Measurements from ENCODE around the gene LHFPL3.
"Not testable (repeated sequence)": the region's sequence is repeated elsewhere in the genome, so short reads cannot be mapped to it uniquely, and the experiment has no call there.

The LHFPL3 gene

DNA sequence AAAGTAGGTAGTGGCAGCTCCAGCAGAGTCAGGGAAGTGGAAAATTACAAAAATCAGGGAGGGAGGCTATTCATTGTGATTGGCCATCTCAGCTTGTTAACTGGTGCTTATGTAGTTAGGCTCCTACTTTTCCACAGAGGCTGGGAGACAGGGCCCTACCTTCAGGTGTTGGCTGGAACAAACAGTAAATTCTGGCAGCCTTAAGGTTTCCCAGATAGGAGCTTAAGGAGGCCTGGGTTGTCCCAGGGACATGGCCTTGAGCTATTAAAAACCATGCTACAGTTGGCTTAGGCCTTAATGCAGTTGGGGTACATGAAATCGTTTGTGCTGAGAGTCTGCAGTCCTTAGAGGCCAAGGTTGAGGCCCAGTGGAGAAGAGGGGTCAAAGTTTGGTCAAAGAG lies 324.5 kb downstream of the LHFPL3 start:
- intact Hi-C loops (cut with DNase I), result no loop called here
- DNase-seq, result no peak

DNA sequence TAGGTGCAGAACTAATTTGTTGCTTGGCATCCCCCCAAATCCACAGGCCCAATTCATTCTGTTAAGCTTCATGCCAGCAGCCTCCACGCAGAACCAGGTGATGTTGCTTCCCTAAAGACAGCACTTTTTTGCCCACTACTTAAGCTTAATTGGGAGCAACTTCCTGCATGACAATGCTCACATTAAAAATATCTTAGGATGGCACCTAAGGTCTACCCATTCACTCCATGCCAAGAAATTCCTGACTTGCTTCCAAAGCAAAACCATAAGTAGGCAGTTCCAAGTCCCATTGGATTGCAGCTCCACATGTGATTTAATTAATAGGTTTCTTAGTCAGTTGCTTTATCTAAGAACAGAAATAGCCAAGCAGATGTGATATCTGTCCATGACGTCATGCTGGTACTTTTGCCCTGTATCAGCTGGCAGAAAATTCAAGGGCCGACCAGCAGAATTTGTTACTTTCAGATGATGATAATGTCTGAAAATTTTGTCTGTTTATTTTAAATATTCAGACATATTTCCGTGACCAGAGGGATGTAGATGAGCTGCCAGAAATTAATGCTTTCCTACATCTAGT lies 325.5 kb downstream of the LHFPL3 start:
- DNase-seq, result no peak
- intact Hi-C loops (cut with DNase I), result no loop called here

DNA sequence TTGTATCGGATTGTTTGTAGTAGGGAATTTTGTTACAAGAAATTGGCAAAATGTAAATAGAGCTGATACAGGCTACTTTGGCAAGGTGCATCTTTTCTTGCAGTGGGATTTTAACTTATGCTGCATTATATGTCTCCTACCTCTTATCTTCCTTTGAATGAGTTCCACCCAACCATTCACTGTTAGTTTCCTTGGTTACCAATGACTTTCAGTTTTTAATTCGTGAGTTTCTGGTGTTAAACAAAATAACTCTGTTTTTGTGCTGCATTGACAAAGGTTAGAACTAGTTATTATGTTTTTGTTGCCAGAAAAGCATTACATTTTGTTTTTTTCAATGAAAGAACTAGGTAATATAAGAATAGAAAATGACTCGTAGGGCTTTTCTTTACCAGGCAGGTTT lies 327.2 kb downstream of the LHFPL3 start:
- DNase-seq, result no peak
- intact Hi-C loops (cut with DNase I), result no loop called here

DNA sequence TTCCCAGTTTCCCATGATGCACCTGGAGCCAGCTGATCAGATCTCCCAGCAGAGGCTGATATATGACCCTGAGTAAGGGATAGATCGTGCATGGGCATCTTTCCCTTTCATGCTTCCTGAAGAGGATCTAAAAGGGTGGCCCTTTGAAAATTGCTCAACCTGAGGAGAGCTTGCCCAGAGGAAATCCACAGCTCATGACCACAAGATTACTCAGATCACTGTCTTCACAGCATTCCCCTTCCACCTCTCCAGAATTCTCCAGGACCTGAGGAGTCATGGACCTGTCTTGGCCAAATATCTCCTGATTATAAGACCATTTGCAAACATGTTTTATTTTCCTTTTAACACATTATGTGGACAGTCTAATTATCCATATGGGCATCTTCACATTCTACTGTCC lies 328.1 kb downstream of the LHFPL3 start:
- intact Hi-C loops (cut with DNase I), result no loop called here
- DNase-seq, result no peak

DNA sequence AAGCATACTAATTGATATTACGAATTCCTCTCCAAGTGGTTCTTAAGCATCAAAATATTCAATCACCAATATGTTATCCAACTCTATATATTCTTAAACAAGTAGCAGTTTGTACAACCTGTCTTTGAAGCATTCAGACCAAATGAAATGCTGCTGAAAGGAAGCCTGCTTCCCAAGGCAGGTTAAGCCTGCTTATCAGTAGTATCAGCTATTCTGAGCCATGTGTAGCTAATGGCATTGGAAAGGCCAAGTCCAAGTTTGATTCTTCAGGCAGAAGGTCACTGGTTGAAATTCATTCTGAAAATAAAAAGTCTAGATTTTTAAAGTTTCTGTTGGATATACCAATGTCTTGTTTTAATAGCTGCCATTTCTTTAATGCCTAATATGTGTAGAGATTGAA lies 328.7 kb downstream of the LHFPL3 start:
- DNase-seq, result no peak
- intact Hi-C loops (cut with DNase I), result no loop called here

DNA sequence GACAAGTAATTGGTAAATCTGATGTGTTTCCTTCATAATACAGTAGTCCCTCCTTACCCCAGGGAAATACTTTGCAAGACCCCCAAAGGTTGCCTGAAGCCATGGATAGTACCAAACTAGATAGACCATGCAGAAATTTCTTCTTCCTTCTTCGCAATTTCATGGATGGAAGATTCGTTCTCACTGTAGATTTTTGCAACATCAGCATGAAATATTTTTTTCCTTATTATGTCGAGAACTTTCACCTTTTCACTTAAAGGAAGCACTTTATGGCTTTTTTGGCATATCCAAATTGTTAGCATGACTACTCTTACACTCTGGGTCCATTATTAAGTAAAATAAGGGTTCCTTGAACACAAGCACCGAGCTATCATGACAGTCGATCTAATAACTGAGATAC lies 333.2 kb downstream of the LHFPL3 start:
- intact Hi-C loops (cut with DNase I), result no loop called here
- DNase-seq, result no peak

DNA sequence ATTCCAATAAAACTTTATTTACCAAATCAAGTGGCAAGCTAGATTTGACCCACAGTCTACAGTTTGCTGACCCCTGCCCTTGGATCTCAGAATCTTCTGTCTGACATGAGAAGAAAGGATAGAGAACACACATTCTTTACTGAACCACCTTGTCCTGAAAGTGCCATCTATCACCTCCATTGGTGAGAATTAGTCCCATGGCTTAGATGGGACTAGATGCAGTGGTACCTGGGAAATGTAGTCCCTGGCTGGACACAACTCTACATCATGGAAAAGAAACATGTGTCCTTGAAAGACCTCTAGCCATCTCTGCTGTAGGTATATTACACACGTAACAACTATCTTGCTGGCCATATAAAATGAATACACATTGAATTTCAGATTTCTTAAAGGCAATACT lies 336.2 kb downstream of the LHFPL3 start:
- intact Hi-C loops (cut with DNase I), result no loop called here
- no peak for DNase-seq

DNA sequence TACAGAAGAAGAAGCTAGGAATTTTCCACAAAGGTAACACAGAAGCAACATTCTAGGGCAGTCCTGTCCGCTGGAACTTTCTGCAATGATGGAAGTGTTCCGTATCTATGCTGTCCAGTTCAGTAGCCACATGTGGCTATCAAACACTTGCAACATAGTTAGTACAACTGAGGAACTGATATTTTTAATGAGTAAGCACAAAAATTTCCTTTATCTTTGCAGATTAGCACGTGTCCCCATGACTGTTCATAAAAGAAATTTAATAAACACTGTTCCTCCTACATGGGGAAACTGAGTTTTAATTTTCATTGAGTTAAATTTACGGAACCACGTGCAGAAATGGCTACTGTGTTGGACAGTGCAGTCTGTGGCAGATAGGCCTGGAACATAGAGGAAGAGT lies 349.2 kb downstream of the LHFPL3 start:
- intact Hi-C loops (cut with DNase I), result no loop called here
- no peak for DNase-seq

DNA sequence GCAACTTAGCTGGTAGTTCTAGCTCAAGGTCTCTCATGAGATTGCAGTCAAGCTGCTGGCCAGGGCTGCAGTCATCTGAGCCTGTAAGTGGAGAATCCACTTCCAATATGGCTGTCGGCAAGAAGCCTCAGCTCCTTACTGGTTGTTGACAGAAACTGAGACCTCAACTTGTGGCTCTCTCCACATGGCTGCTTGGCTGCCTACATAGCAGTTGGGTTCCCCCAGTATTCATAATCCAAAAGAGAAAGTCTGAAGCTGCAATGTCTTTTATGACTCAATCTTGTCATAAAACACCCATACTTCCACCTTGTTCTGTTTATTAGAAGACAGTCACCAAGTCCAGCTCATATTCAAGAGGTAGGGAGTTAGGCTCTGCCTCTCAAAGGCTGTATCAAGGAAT lies 350.7 kb downstream of the LHFPL3 start:
- intact Hi-C loops (cut with DNase I), result no loop called here

DNA sequence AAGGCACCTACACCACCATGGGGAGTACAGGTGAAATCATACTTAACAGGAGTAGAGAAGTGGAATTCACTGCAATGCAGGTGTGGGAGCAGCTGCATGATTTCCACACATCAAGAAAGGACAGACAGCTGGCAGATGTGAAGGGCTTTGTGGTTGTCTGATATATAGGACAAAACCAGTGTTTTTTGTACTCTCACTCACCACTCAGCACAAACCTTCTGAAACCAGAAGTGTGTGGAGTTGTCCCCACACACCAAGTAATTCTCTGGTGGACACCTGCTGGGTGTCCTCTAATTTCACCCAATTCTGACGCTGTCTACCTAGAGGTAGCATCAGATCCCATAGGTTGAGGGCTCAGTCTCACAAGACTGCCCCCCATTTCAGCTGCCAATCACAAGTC lies 357.9 kb downstream of the LHFPL3 start:
- intact Hi-C loops (cut with DNase I), result no loop called here
- DNase-seq, result no peak

More for the DNA sequence above, 350.7 kb downstream of the LHFPL3 start:
- DNase-seq, result no peak

DNA sequence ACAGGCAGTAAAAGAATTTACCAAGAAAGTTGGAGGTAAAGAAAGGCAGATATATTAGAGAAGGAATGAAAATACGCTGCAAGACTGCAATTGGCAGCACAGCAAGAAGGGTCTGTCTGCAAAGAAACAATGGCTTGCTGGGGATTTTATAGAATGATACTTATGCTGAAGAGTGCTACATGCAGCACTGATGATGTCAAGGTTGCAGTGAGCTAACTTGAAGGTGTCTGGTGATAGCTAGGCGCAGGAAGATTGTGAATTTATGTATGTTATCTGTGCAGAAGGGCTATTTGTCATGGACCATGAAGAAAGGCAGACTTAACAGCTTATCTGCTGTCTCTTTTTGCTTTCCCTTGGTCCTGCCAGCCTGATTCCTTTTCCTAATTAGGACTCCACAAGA lies 366.3 kb downstream of the LHFPL3 start:
- intact Hi-C loops (cut with DNase I), result no loop called here
- no peak for DNase-seq

DNA sequence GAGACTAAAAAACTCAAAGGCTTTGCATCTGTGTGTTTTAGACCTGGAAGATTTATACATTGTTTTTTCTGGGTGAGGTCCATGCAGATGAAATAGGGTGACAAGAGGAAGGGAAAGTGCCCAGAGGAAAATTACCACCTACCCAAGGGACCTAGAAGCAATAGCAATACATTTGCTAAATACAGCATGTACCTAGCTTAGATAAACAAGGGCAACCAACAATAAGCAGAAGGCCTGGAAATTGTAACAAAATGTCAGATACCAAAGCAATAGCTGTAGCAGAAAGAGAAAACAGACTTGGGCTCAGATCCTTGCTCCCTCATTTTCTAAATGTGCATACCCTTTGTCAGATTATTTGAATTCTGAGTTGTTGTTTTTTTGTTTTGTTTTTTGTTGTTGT lies 367.2 kb downstream of the LHFPL3 start:
- DNase-seq, result no peak
- intact Hi-C loops (cut with DNase I), result no loop called here

DNA sequence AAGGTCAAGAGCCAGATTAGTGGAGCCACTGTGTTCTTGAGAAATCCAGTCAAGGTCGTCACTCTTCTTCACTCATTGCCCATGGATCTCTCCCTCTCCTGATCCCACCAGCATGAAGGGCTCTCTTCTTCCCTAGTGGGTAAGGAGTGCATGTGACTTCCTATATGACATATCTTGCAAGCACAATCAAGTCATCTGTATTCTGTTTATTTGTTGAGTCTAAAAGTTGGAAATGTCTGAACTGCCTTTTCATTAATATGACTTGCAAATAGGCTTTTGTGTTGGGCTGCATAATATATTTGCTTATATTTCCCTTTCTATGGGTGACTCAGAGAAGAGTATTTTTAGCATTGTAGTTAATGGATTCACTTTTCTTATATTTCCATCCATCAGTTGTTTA lies 371.9 kb downstream of the LHFPL3 start:
- intact Hi-C loops (cut with DNase I), result no loop called here
- DNase-seq, result no peak

DNA sequence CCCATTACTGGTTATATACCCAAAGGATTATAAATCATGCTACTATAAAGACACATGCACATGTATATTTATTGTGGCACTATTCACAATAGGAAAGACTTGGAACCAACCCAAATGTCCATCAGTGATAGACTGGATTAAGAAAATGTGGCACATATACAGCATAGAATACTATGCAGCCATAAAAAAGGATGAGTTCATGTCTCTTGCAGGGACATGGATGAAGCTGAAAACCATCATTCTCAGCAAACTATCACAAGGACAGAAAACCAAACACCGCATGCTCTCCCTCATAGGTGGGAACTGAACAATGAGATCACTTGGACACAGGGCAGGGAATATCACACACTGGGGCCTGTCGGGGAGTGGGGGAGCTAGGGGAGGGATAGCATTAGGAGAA lies 392.6 kb downstream of the LHFPL3 start:
- intact Hi-C loops (cut with DNase I), result not testable (repeated sequence)

DNA sequence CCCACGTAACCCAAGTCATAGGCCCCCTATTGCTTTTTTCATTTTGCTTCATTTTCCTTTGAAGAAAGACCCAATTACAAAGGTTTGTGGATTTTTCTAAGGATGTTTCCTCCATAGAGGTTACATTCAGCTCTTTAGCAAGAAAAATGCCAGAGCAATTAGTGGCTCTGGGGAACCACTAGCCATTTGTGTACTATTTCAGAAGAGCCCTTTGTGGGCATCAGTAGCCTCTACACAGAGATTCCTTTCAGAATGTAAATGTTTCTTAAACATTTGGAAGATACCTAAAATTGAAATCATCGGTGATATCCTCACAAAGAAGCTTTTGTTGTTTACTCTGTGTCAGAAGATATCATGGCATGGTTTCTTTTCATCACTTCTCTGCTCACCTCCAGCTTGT lies 394.6 kb downstream of the LHFPL3 start:
- intact Hi-C loops (cut with DNase I), result no loop called here
- no peak for DNase-seq

More for the DNA sequence above, 392.6 kb downstream of the LHFPL3 start:
- DNase-seq, result not testable (repeated sequence)

DNA sequence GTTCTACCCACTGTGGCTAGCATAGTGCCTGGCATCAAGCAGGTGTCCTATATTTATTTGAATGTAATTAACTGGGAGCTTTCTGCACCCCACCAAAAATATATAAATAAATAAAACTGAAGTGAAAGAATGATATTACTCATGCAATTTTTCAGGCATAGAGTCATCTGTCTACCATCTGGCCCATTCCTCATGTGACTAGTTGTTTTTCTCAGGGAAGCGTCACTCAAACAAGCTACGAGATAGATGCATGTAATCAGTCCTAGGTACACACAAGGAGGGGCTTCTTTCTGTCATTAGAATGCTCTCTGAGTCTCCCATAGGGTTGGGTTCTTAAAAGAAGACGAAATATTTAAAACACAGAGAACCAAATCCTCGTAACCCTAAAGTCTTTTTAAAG lies 430.1 kb downstream of the LHFPL3 start:
- no peak for DNase-seq

DNA sequence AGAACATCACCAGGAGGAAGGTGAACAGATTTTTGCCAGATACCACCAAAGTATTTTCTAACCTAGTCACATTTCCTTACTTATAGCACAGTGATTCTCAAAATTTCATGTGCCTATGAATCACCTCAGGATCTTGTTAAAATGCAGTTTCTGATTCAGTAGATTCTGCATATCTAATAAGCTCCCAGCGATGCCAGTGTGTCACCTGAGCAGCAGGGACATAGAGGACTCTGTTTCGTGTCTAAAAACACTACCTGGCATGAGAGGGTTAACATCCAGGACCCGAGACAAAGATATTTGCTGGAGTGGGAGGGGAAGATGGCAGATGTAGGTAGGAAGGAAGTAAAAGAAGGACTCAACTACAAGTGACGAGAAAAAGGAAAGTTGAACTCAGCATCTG lies 433.5 kb downstream of the LHFPL3 start:
- peak in 17 of 42 donors; percentile 8 to 57 (median 26) for DNase-seq
- intact Hi-C loops (cut with DNase I), result no loop called here

More for the DNA sequence above, 430.1 kb downstream of the LHFPL3 start:
- intact Hi-C loops (cut with DNase I), result no loop called here

DNA sequence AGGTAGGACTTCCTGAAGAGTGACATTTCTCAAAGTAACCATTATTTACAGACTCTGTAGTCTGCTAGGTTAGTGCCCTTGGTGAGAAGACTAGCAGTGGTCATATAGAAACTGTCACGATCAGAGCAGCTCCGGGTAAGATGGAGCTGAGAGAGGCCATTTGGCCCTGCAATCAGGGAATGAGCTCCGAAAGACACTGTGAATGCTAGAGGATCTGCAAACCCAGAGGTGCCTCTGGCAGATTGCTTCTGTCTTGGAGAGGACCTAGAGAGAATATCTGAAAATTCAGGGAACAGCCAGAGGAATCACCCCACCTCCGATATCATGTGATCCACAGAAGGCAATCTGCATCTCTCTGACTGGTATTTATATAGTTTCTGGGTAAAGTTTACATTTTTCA lies 438.7 kb downstream of the LHFPL3 start:
- intact Hi-C loops (cut with DNase I), result loop anchor here (5.0 kb wide), 1 partner anchor 85 kb away; no protein-coding TSS in a partner anchor
- DNase-seq, result no peak

DNA sequence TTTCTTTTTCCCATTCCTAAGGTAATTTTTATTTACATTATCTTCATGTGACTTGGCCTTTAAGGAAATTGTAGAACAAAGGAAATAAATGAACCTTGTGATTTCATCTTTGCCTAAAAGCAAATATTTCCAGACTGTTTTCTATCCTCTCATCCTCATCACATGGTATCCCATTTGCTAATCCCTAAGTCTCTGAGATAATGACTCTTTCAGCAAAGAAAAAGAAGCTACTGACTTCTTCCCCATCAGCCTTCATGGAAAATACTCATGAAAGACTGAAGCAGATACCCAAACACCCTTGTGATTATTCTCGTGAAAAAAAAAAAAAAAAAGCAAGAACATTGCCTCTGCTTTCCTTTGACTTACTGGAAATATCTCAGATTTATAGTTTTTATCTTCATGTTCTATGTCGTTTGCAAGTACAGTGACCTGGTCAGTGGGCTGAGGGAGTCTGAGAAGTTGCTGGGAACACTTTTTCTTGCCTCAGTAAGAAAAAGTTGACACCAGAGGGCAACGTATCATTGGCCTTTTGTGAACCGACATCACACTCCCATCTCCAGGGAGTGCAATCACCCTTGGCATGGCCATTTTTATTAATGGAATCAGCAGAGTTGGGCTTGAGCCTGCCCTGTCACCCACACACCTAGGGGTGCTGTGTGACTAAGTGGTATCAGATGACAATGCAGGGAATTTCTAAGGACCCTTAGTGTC lies 439.6 kb downstream of the LHFPL3 start:
- intact Hi-C loops (cut with DNase I), result loop anchor here (5.0 kb wide), 1 partner anchor 84 kb away; no protein-coding TSS in a partner anchor

DNA sequence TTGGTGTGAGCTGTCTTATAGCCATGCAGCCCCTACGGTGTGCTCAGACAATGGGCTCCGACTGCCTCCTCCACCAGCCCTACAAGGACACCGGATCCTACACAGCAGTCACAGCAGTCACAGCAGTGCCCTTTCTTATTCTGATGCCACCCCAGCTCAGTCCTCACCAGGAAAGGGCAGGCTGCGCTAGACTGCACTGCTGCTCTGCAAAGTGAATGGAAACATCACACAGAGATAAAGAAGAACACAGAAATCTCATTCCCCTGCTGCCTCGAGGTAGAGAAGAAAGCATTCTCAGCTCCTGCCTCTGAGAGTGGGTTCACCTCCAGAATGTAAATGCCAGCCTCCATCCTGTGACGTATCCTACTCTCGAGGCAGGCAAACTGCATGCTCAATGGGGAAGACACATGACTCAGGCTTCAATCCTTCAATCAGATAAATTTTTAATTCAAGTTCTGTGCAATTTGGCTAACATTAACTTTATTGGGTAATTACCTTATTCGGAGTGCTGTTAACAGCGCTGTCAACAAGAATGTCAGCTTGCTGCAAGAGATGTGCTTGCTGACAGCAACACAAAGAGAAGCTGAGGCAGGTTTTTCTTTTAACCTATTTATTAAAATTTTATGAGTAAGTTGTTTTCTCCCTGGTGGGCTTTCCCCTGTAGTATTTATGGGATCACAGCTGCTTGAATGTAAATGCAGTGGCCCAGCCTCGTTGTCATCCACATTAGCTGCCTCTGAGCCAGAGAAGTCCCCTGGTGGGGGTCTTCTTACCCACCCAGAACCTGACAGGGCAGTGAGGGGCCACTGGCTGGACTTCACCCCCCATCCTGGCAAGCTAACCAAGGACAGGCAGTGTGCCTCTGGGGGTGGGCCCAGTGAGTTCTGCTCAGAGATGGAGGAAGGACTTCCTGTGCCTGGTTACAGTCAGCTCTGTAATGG lies 444.3 kb downstream of the LHFPL3 start:
- intact Hi-C loops (cut with DNase I), result no loop called here
- DNase-seq, result peak in 34 of 42 donors; percentile 4 to 84 (median 50)

More for the DNA sequence above, 439.6 kb downstream of the LHFPL3 start:
- peak in 26 of 42 donors; percentile 3 to 71 (median 32) for DNase-seq

Measured in head of caudate nucleus (tissue), 42 donors.